GM21723 (cell line): ENCODE measurements around the gene ACTRT2.

Experiments
- ATAC-seq: cut with Tn5 transposase; IDR thresholded peaks from one replicate; pipeline ENCODE4 v1.9.1; 2021; ENCODE audit warnings: mild to moderate bottlenecking, moderate library complexity; ENCODE audit not compliant: unreplicated experiment

ACTRT2 gene

GRCh38 chr1:3015744-3016143, 5.5 kb upstream of the ACTRT2 start:
- ATAC-seq: no peak

DNA sequence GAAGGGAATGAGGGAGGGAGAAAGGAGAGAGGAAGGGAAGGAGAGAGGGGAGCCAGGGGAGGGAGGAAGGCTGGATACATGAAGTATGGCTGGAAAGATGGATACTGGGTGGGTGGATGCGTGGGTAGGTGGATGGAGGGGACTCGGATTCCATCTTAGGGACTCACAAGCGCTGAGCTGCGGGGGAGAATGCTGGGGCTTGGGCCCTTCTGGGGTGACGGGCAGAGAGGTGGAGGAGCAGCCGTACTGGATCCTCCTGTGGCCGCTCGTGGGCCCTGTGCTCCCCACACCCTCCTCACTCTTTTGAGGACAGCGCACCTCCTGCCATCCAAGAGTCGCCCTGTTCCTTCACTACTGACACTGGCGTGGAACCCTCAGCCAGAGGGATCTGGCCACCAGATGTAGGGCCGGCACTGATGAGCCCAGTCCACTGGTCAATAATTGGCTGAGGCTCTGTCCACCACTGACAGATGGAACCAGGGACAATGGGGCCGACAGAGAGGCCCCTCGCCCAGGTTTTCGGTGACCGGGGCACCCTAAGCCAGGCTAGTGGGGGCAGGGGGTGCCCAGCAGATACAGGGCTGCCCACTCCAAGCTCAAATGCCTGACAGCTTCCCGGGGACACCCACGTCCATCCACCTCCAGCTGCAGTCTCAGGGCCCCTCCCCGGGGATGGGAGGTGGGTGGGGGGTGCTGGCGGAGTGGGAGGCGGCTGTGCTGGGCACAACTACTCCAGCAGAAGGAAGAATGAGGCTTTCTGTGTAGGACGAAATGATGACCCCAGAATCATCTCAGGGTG, 4.4 kb upstream of the ACTRT2 start:
- ATAC-seq: no peak

GRCh38 chr1:3017440-3018050, 3.7 kb upstream of the ACTRT2 start:
- ATAC-seq: no peak

DNA sequence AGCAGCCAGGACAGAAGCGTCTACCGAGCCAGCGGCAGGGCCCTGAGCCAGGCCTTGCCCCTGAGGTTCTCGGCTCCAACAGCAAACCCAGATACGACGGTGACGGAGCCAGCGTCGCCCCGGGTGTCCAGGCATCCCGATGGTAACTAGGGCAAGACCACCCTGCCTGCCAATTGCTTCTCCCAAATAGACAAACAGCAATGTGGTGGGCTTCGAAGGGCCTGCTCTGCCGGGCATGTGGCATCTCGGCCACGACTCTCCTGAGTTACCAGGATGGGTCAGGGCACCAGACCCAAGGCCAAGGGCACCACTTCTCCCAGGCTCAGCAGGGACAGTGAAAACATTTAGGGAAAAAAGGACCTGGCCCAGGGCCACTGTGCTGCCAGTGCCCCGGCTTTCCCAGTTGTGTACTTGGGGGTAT, 3.2 kb upstream of the ACTRT2 start:
- ATAC-seq: no peak

DNA sequence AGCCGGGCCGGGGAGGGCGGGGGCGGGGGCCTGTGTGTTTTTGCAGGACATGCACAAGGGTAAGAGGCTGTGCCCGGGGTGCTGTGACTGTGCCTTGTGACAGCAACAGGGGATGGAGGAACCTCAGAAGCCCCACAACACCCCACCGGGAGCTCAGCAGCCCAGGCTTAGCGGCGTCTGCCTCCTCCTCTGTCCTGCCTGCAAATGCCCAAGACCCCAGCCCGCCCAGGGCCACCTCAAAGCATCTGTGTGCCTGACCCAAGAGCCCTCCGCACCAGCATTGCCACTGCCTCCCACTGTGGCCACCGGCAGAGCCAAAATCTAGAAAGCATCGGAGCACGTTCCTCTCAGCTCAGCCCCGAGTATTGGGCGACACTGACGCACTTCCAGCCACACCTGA, 2.7 kb upstream of the ACTRT2 start:
- ATAC-seq: no peak

DNA sequence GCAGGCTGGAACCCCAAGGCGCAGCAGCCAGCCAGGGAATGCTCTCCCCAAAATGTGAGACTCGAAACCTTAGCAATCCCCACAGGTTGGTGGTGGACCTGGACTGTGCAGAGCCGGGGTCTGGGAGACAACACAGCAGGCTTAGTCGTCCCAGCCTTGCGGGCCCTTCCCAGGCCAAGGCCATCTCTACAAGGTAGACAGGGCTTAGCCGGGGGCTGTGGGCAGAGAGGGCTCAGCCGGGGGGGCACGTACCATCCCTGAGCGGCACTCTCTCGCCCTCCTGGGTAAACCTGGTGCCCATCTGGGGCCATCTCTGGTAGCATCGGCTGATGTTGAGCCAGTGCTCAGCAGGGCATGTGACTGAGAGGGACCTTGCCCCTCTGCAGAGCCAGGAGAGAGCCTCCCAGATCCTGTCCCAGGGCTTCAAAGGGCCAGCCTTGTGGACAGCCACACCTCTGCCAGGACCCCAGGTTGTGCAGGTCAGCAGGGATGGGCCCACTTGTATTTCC, 2.2 kb upstream of the ACTRT2 start:
- ATAC-seq: no peak

GRCh38 chr1:3019516-3020051, 1.7 kb upstream of the ACTRT2 start:
- ATAC-seq: no peak

- ATAC-seq: no peak
Measured at GRCh38 chr1:3020263-3020909, 881 bp upstream of the ACTRT2 start.

GRCh38 chr1:3021801-3022401, 634 bp downstream of the ACTRT2 start:
- no peak for ATAC-seq

GRCh38 chr1:3022511-3022973, 1.3 kb downstream of the ACTRT2 start:
- ATAC-seq: no peak

DNA sequence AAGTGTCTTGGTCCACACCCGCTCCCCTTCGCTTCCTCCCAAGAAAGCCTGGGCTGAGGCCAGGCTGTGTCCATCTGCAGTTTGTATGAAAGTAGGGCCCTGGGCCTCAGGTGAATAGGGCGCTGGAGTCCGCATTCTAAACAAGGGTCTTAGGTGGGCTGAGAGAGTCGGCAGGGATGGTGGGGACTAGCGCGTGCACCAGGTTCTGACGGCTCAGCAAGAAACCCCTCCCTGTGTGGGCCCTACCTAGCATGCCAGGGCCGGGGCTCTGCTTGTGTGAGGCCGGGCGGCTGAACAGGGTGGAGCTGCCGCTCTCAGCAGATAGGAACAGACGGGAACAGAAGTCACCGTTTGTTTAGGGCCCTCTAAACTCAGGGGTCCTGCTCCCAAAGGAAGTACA, 1.7 kb downstream of the ACTRT2 start:
- no peak for ATAC-seq

DNA sequence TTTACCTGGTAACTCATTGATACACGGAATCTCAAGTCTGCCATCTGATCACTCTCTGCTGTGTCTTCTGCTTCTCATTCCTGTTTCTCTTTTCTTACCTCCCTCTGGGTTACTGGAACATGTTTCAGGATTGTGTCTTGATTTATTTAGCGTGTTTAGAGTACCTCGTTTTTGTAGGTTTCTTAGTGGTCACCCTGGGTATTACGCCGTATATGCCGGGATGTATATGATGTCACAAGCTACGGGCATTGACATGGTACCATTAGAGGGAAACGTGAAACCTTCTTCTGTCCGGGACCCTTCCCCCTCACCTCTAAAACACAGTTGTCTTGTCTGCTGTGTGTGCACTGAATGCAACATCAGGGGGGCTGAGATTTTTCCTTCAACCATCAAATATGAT, 2.8 kb downstream of the ACTRT2 start:
- ATAC-seq: no peak

- no peak for ATAC-seq
Measured at GRCh38 chr1:3024588-3024987, 3.3 kb downstream of the ACTRT2 start.

- no peak for ATAC-seq
Measured at GRCh38 chr1:3026124-3026523, 4.9 kb downstream of the ACTRT2 start.

GRCh38 chr1:3026581-3027391, 5.5 kb downstream of the ACTRT2 start:
- no peak for ATAC-seq

GRCh38 chr1:3027611-3028371, 6.5 kb downstream of the ACTRT2 start:
- no peak for ATAC-seq

DNA sequence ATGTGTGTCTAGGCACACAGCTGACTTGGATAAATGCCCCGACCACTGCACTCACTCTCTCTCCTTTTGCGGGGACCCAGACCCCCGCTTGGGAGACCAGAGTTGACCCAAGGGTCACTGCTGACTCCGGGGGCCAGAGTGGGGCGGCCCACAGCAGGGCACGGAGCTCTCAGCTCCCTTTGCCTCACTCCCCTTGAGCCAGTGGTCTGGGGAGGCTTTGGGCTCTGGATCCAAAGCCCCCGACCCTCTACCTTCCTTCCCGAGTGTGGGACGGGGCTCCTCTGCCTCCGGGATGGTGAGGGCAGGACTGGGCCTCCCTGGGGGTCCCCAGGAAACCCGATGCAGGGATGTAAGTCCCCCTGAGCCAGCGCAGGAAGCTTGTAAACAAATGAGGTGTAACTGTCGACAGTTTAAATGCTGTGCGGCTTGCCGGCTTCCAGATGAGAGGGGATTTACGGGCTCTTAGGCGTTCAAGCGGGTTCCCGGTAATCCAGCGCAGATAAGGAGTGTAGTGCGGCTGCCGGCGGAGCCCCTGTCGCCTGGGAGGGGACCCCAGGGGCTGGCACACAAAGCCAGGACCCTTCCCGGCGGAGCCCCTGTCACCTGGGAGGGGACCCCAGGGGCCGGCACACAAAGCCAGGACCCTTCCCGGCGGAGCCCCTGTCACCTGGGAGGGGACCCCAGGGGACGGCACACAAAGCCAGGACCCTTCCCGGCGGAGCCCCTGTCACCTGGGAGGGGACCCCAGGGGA, 7.4 kb downstream of the ACTRT2 start:
- ATAC-seq: no peak

GRCh38 chr1:3029481-3029961, 8.3 kb downstream of the ACTRT2 start:
- ATAC-seq: no peak
